H9 (cell line): ENCODE results near the gene KEL. TPM values are rescaled to one million over a fixed set of nuclear protein-coding genes. Genes with fewer than 3 reads are reported as not detected.

ENCODE experiments used
- DNase-seq: peaks from one replicate; pipeline ENCODE4 v3.0.0-alpha.2; 2017
- H2AFZ ChIP-seq: one replicate; pipeline ENCODE4 v1.6.1; 2013; ENCODE audit warnings: mild to moderate bottlenecking, low read length, control low read depth, moderate library complexity
- H2AK5ac ChIP-seq: 2 replicates; pipeline ENCODE4 v1.6.1; 2013; ENCODE audit warnings: low read length, control low read depth, mixed read lengths; ENCODE audit not compliant: insufficient read length
- H2BK120ac ChIP-seq: one replicate; pipeline ENCODE4 v1.6.1; 2013; ENCODE audit warnings: low read depth, mild to moderate bottlenecking, low read length, control low read depth, inconsistent platforms; ENCODE audit not compliant: poor library complexity, severe bottlenecking
- H2BK12ac ChIP-seq: 2 replicates; pipeline ENCODE4 v1.6.1; 2013; ENCODE audit warnings: low read length, control low read depth, mixed read lengths, low read depth; ENCODE audit not compliant: insufficient read length
- H2BK15ac ChIP-seq: 2 replicates; pipeline ENCODE4 v1.6.1; 2013; ENCODE audit warnings: low read depth, low read length, control low read depth
- H2BK20ac ChIP-seq: one replicate; pipeline ENCODE4 v1.6.1; 2013; ENCODE audit warnings: low read depth, mild to moderate bottlenecking, low read length, control low read depth, inconsistent platforms; ENCODE audit not compliant: poor library complexity, severe bottlenecking
- H2BK5ac ChIP-seq: 2 replicates; pipeline ENCODE4 v1.6.1; 2013; ENCODE audit warnings: low read length, control low read depth, mixed read lengths; ENCODE audit not compliant: insufficient read length
- H3K14ac ChIP-seq: 2 replicates; pipeline ENCODE4 v1.6.1; 2013; ENCODE audit warnings: low read length, control low read depth; ENCODE audit not compliant: insufficient read depth
- H3K18ac ChIP-seq: 2 replicates; pipeline ENCODE4 v1.6.1; 2013; ENCODE audit warnings: low read depth, mild to moderate bottlenecking, mixed read lengths, low read length, control low read depth; ENCODE audit not compliant: insufficient read length
- H3K23ac ChIP-seq: 2 replicates; pipeline ENCODE4 v1.6.1; 2013; ENCODE audit warnings: low read length, control low read depth, mixed read lengths, low read depth; ENCODE audit not compliant: insufficient read length
- H3K23me2 ChIP-seq: 2 replicates; pipeline ENCODE4 v1.6.1; 2013; ENCODE audit warnings: low read depth, mild to moderate bottlenecking, mixed read lengths, low read length, control low read depth; ENCODE audit not compliant: insufficient read length, poor library complexity, severe bottlenecking
- H3K27ac ChIP-seq: 2 replicates; pipeline ENCODE4 v1.5.1; 2013; ENCODE audit warnings: low read length, control low read depth, mixed read lengths, low read depth; ENCODE audit not compliant: insufficient read length
- H3K27me3 ChIP-seq: 2 replicates; pipeline ENCODE4 v1.6.1; 2013; ENCODE audit warnings: low read length, control low read depth, inconsistent platforms; ENCODE audit not compliant: insufficient read depth
- H3K4ac ChIP-seq: 2 replicates; pipeline ENCODE4 v1.6.1; 2013; ENCODE audit warnings: low read depth, mild to moderate bottlenecking, control low read depth, inconsistent platforms, low read length, moderate library complexity
- H3K4me1 ChIP-seq: 2 replicates; pipeline ENCODE4 v1.6.1; 2013; ENCODE audit warnings: low read length, control low read depth, inconsistent platforms; ENCODE audit not compliant: insufficient read depth
- H3K4me2 ChIP-seq: 2 replicates; pipeline ENCODE4 v1.6.1; 2013; ENCODE audit warnings: low read length, control low read depth, mixed read lengths; ENCODE audit not compliant: insufficient read length, insufficient read depth
- H3K56ac ChIP-seq: 2 replicates; pipeline ENCODE4 v1.6.1; 2013; ENCODE audit warnings: low read depth, mild to moderate bottlenecking, mixed read lengths, low read length, control low read depth; ENCODE audit not compliant: insufficient read length
- H3K79me1 ChIP-seq: 2 replicates; pipeline ENCODE4 v1.6.1; 2013; ENCODE audit warnings: low read depth, mild to moderate bottlenecking, moderate library complexity, low read length, control low read depth, inconsistent platforms; ENCODE audit not compliant: insufficient read depth, poor library complexity, severe bottlenecking
- H3K79me2 ChIP-seq: 2 replicates; pipeline ENCODE4 v1.6.1; 2013; ENCODE audit warnings: low read length, control low read depth, inconsistent platforms; ENCODE audit not compliant: insufficient read depth
- H3K9ac ChIP-seq: 2 replicates; pipeline ENCODE4 v1.6.1; 2013; ENCODE audit warnings: low read length, control low read depth, mixed read lengths; ENCODE audit not compliant: insufficient read length; ENCODE audit errors: extremely low read depth
- H3K9me3 ChIP-seq: one replicate; pipeline ENCODE4 v1.6.1; 2013; ENCODE audit warnings: low read depth, low read length, inconsistent platforms; ENCODE audit not compliant: control insufficient read depth
- H3T11ph ChIP-seq: one replicate; pipeline ENCODE4 v1.6.1; 2013; ENCODE audit warnings: mild to moderate bottlenecking, low read length, control low read depth, inconsistent platforms
- H4K20me1 ChIP-seq: one replicate; pipeline ENCODE4 v1.6.1; 2013; ENCODE audit not compliant: control insufficient read depth, insufficient read length, insufficient read depth
- H4K5ac ChIP-seq: 2 replicates; pipeline ENCODE4 v1.6.1; 2013; ENCODE audit warnings: low read depth, mild to moderate bottlenecking, mixed read lengths, low read length, control low read depth; ENCODE audit not compliant: insufficient read length
- H4K8ac ChIP-seq: replicated peaks from 2 replicates; pipeline ENCODE4 v1.6.1; 2013; ENCODE audit warnings: low read length, control low read depth, mixed read lengths, low read depth; ENCODE audit not compliant: insufficient read length
- H4K91ac ChIP-seq: 2 replicates; pipeline ENCODE4 v1.6.1; 2013; ENCODE audit warnings: low read depth, mild to moderate bottlenecking, moderate library complexity, mixed read lengths, low read length, control low read depth; ENCODE audit not compliant: insufficient read length
- H3K27ac Mint-ChIP-seq, 3 experiments: 2 replicates in 2 of 3; 3 replicates in 1 of 3; pipeline ENCODE4 v1.8.0; 2020 to 2021; ENCODE audit warnings: mixed read lengths in 3 of 3, mild to moderate bottlenecking in 1 of 3, moderate library complexity in 1 of 3
- H3K27me3 Mint-ChIP-seq: 2 replicates; pipeline ENCODE4 v1.8.0; 2021; ENCODE audit warnings: low read depth, mild to moderate bottlenecking, moderate library complexity, mixed read lengths
- H3K36me3 Mint-ChIP-seq, 3 experiments: 2 replicates in 2 of 3; 3 replicates in 1 of 3; pipeline ENCODE4 v1.8.0; 2020 to 2021; ENCODE audit warnings: low read depth in 3 of 3, mixed read lengths in 3 of 3; ENCODE audit not compliant: insufficient read depth in 1 of 3
- H3K4me1 Mint-ChIP-seq, 2 experiments: 2 replicates each; pipeline ENCODE4 v1.8.0; 2020; ENCODE audit warnings: mixed read lengths in 2 of 2
- H3K4me3 Mint-ChIP-seq, 2 experiments: 2 replicates in 1 of 2; 3 replicates in 1 of 2; pipeline ENCODE4 v1.8.0; 2020 to 2021; ENCODE audit warnings: mild to moderate bottlenecking in 2 of 2, mixed read lengths in 2 of 2, moderate library complexity in 1 of 2
- H3K9me3 Mint-ChIP-seq, 2 experiments: 2 replicates in 1 of 2; 3 replicates in 1 of 2; pipeline ENCODE4 v1.8.0; 2020; ENCODE audit warnings: mild to moderate bottlenecking in 2 of 2, mixed read lengths in 2 of 2, moderate library complexity in 1 of 2
- WGBS: extraction: QIAGEN DNeasy Blood & Tissue Kit; methylation state at CpG from one replicate; pipeline ENCODE4 v1.1.7; 2013; ENCODE audit warnings: missing lambda C conversion rate, low lambda C conversion rate, mixed read lengths; ENCODE audit not compliant: insufficient read length; ENCODE audit errors: extremely low coverage; 5-methylcytosine and 5-hydroxymethylcytosine counted together
- total RNA-seq: library from RNA; stranded (reverse); gene quantifications from 2 replicates; pipeline ENCODE4 v1.2.1, GENCODE V29; 2021
- TF ChIP-seq, protein P1 (sequence below): fragments of 200-600 bp; sonication (generic); conservative IDR thresholded peaks from 3 replicates; pipeline ENCODE4 v1.8.0; 2021; ENCODE audit warnings: antibody characterized with exemption, mild to moderate bottlenecking

The KEL gene
- total RNA-seq, 1 experiment from 2014 or later: 1.5 TPM

DNA sequence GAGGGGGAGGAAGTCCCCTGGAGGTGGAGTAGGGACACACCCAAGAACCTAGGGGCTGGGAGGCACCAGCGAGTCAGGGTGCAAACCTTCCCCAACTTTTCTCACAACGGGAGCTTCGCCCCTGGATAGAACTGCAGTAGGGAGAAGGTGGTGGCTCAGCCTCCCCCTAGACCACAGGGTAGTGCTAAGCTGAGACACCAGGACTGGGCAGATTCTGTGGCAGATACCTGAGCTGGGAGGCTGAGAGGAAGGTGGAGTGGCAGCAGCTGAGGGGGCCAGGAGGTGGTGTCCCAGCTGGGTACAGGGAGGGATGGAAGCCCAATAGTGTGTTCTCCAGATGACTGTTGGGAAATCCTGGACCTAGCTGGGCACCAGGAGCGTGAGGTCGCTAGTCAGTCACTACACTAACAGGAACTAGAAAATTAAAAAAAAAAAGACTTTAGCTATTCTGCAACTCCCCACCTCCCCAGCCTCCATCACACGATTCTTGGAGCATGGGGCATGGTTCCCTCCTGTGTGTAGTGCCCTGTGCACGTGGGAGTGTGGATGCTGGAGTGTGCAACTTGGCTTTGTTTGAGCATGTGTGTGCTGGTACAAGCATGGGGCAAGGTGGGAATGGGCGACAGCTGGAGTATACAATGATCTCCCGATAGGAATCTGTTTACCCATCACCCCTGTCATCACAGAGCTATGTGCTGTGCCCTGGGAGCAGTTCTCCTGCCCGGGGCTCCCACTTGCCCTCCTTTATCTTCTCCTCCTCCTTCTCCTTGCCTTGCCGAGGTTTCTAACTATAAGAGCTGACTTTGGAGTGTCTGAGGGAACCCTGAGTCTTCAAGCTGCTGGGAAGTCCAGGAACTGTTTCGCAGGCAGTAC, 67.8 kb downstream of the KEL start:
- no peak overlapping the region for H3K23ac ChIP-seq
- no peak overlapping the region for H3K4ac ChIP-seq
- TF ChIP-seq, protein P1, sequence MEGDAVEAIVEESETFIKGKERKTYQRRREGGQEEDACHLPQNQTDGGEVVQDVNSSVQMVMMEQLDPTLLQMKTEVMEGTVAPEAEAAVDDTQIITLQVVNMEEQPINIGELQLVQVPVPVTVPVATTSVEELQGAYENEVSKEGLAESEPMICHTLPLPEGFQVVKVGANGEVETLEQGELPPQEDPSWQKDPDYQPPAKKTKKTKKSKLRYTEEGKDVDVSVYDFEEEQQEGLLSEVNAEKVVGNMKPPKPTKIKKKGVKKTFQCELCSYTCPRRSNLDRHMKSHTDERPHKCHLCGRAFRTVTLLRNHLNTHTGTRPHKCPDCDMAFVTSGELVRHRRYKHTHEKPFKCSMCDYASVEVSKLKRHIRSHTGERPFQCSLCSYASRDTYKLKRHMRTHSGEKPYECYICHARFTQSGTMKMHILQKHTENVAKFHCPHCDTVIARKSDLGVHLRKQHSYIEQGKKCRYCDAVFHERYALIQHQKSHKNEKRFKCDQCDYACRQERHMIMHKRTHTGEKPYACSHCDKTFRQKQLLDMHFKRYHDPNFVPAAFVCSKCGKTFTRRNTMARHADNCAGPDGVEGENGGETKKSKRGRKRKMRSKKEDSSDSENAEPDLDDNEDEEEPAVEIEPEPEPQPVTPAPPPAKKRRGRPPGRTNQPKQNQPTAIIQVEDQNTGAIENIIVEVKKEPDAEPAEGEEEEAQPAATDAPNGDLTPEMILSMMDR: no peak
- no peak overlapping the region for H3K18ac ChIP-seq
- H3K79me2 ChIP-seq: no peaks in the 10 kb centered on the region
- no peaks in the 10 kb centered on the region for H4K20me1 ChIP-seq
- no peak overlapping the region for H2AK5ac ChIP-seq
- DNase-seq: peak; percentile 15
- H2BK5ac ChIP-seq: no peak overlapping the region
- H3K23me2 ChIP-seq: no peaks in the 10 kb centered on the region
- no peak overlapping the region for H4K91ac ChIP-seq
- no peak overlapping the region for H3K4me3 Mint-ChIP-seq
- H3K27me3 ChIP-seq: no peaks in the 10 kb centered on the region
- no peaks in the 10 kb centered on the region for H3K36me3 Mint-ChIP-seq
- no peak overlapping the region for H3K4me2 ChIP-seq
- H3K14ac ChIP-seq: no peak overlapping the region
- H3K9ac ChIP-seq: no peak overlapping the region
- H2BK120ac ChIP-seq: no peak overlapping the region
- H2BK20ac ChIP-seq: no peak overlapping the region
- no peak overlapping the region for H2AFZ ChIP-seq
- H3K27ac Mint-ChIP-seq: peak overlapping the region in 2 of 3 experiments; percentile 28 to 52; a peak in 2 of 7 replicates
- H4K8ac ChIP-seq: no peak overlapping the region
- H4K5ac ChIP-seq: no peak overlapping the region
- H3K9me3 Mint-ChIP-seq: peaks cover 3 to 8% of the 10 kb centered on the region in 2 experiments; a peak in 3 of 5 replicates
- H3K79me1 ChIP-seq: no peaks in the 10 kb centered on the region
- H3K4me1 ChIP-seq: no peaks in the 10 kb centered on the region; the same call in 1 of the 2 replicates
- WGBS: no CpG with 5 or more reads among the region's 12 CpGs
- no peak overlapping the region for H3T11ph ChIP-seq
- no peak overlapping the region for H3K27ac ChIP-seq
- H3K27me3 Mint-ChIP-seq: peaks cover 9% of the 10 kb centered on the region
- H3K9me3 ChIP-seq: no peaks in the 10 kb centered on the region
- H2BK15ac ChIP-seq: no peak overlapping the region
- H3K56ac ChIP-seq: no peak overlapping the region
- no peak overlapping the region for H2BK12ac ChIP-seq
- H3K4me1 Mint-ChIP-seq: peaks cover 9 to 16% of the 10 kb centered on the region in 2 experiments
